GM12872 (cell line): Measurements from ENCODE around the gene GRID2.

Experiments used
- CTCF ChIP-seq: IDR thresholded peaks from 3 replicates; pipeline ENCODE4 v1.5.1; 2011; ENCODE audit warnings: low read depth, mild to moderate bottlenecking, low read length, moderate library complexity; ENCODE audit not compliant: insufficient read depth

The GRID2 gene

GRCh38 chr4:93384241-93384640 is 1080.5 kb downstream of the GRID2 start:
- no peak for TF ChIP-seq CTCF

- TF ChIP-seq CTCF: no peak
Observed at GRCh38 chr4:93384887-93385286, 1081.1 kb downstream of the GRID2 start.

GRCh38 chr4:93394545-93395081 is 1090.8 kb downstream of the GRID2 start:
- no peak for TF ChIP-seq CTCF

- TF ChIP-seq CTCF: no peak
Observed at GRCh38 chr4:93396272-93396671, 1092.5 kb downstream of the GRID2 start.

GRCh38 chr4:93403571-93403970 is 1099.8 kb downstream of the GRID2 start:
- no peak for TF ChIP-seq CTCF

GRCh38 chr4:93407493-93408275 is 1103.9 kb downstream of the GRID2 start:
- TF ChIP-seq CTCF: no peak

GRCh38 chr4:93409035-93409434 is 1105.3 kb downstream of the GRID2 start:
- no peak for TF ChIP-seq CTCF
